Measurements from ENCODE around the gene PVALB. TPM values are rescaled to one million over a fixed set of nuclear protein-coding genes. Genes with fewer than 3 reads are reported as not detected.

Gene PVALB
- total RNA-seq, 1 donor from 2014 or later = not detected

DNA sequence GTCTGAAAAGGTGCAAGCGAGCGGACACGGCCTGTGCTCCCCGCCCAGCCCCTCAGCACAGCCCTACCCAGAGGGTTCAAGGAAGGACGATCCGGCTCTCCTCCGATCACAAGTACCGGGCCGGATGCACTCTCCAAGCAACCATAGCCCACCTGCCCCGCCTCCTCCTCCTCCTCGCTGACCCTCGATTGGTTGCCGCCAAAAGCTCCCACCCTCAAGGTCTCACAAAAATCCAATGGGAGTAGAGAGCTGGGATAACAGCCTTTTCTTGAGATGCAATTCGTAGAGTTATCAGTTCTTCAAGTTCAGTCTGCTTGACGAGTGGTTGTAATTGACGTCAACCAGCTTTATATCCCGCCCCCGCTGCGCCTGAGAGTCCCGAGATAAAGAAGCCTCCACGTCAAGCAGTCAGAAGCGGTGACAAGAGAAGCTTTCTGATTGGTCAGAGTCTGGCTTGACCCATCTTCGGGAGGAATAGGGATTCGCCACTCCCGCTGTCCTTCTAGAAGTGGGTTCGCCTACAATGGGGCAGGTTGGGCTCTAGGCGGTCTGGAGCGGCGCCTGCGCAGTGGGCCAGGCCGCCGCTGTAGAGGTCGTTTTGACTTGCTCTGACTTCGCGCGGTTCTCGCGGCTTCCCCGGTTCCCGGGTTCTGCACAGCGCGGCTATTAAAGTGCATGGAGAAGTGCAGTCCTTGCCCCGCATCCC lies 40.7 kb downstream of the PVALB start, which contains the start of gene IFT27:
Gene IFT27, minus strand, starts transcription at position 156 of the 706 bp plus-strand sequence. CDS start 412 bp downstream, outside the sequence.
- intact Hi-C loops (cut with micrococcal nuclease) = loop anchor here (1.0 to 10.0 kb wide), 17 partner anchors 19 to 1031 kb away; partner anchors contain the start of genes APOL2, CDC42EP1, EIF3D and GCAT

DNA sequence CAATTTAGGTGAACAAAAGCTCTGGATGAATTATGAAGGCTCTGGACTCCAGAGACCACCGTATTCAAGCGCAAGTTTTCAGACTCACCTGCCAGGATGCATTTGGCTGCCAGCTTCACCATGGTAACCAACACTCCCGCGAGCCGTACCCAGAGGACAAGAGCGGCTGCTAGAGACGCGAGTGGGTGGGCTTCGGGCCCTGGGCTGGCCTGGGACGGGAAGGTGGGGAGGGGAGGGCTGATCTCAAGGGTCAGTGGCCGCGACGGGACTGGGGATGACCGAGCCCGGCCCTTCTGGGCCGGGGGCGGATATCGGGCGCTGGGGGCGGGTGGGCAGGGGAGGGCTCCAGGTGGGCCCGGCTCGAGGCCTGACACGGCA lies 41.3 kb downstream of the PVALB start:
- intact Hi-C loops (cut with micrococcal nuclease) = loop anchor here (5.0 to 10.0 kb wide), 5 partner anchors 389 to 1032 kb away; partner anchors contain the start of genes APOL2, CDC42EP1, GCAT and RAC2

DNA sequence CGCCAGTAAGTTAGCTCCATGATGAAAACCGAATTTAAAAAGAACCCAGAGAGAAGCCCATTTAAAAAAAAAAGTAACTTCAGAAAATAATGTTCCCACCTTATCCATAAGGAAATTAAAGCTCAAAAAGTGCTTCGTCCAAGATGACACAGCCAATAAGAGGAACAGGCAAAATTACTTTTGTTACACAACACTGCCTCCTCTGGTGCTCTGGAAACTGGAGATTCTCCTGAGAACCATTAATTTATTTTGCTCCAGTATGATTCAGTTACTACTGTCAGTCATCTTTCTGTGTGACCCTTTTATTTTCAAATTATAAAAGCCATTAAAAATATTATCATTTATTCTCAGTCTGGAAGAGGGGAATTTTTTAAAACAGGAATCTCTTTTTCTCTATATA lies 42.9 kb downstream of the PVALB start:
- intact Hi-C loops (cut with micrococcal nuclease) = loop anchor here (10.0 kb wide), 2 partner anchors 391 to 791 kb away; partner anchors contain the start of gene CDC42EP1

DNA sequence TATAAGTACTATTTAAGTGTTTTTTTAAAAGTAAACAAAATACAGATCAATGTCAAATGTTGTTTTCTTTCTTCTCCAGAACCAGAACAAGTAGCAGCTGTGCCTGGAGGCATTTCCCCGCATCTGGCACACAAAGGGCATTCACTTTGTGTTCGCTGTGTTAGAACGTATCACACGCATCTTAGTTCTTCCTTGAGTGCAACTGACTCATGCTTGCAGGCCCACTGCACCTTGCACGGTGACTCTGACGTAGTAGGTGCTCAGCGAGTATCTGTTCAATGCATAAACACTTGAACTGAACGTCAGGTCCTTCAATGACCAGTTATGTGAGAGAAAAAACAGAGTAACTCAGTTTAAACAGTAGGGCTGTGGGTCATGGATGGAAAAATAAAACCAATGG lies 44.4 kb downstream of the PVALB start:
- intact Hi-C loops (cut with micrococcal nuclease) = loop anchor here (10.0 kb wide), 2 partner anchors 392 to 792 kb away; partner anchors contain the start of gene CDC42EP1

DNA sequence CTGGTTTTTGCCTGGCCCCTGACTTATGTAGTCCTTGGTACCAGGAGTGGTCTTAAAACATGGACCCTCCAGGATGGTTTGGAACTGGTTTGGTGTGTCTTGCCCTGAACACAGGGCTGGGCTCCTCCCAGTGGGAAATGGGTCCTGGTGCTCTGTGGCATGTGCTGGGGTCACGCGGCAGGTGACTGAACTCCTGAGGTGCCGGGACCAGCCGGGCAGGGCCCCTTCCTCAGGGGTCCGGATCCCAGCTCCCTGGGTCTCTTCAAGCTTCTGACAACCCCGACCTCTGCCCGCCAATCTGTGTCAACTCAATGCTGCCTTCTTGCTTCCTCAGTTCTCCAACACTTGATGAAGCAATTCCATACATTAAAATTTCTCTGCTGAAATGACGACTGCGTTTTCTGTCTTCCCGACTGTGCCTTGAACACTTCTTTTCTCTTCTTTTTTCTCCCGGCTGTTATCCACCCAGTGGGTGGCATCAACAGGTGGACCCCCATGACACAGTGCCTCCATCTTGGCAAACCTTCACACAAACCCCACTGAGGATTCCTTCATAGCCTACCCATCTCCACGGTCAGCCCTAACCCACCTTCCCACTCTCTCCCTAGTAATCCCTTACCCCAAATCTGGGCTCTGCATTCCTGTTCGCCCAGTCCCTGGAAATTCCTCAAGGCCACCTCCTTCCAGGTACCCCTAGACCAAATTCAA lies 45.3 kb downstream of the PVALB start:
- intact Hi-C loops (cut with micrococcal nuclease) = loop anchor here (10.0 kb wide), 2 partner anchors 393 to 793 kb away; partner anchors contain the start of gene CDC42EP1

DNA sequence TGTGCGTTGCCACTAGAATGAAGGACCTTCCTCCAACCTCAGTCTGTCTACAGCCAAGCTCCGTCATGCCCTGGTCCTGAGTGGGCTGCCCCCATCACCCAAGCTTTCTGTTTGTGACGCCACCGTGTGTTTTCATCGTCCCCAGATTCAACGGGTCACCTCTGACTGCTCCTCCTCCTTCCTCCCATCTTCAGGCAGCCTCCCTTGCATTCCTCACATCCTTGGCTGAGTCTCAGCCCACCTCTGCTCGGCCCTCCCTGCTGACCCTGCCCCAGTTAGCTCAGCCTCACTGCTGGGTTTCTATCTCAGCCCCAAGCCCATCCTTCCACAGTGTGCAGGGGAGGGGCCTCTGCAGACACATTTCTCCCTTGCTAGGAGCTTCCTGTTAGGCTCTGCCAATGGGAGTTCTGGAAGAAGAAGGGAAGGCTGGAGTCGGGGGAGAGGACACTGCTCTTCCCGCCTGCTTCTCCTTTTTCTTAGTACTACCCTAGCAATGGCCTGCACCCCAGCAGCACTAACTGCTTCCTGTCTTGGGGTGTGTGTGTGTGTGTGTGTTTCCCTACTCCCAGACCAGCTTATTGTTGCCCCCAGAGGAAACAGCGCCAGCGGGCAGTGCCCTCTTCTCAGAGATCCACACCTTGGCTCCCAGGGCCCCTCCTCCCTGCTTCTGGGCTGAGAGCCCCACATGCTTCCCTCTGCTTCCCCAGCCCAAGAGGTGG lies 46.2 kb downstream of the PVALB start:
- intact Hi-C loops (cut with micrococcal nuclease) = loop anchor here (10.0 kb wide), 2 partner anchors 394 to 794 kb away; partner anchors contain the start of gene CDC42EP1

DNA sequence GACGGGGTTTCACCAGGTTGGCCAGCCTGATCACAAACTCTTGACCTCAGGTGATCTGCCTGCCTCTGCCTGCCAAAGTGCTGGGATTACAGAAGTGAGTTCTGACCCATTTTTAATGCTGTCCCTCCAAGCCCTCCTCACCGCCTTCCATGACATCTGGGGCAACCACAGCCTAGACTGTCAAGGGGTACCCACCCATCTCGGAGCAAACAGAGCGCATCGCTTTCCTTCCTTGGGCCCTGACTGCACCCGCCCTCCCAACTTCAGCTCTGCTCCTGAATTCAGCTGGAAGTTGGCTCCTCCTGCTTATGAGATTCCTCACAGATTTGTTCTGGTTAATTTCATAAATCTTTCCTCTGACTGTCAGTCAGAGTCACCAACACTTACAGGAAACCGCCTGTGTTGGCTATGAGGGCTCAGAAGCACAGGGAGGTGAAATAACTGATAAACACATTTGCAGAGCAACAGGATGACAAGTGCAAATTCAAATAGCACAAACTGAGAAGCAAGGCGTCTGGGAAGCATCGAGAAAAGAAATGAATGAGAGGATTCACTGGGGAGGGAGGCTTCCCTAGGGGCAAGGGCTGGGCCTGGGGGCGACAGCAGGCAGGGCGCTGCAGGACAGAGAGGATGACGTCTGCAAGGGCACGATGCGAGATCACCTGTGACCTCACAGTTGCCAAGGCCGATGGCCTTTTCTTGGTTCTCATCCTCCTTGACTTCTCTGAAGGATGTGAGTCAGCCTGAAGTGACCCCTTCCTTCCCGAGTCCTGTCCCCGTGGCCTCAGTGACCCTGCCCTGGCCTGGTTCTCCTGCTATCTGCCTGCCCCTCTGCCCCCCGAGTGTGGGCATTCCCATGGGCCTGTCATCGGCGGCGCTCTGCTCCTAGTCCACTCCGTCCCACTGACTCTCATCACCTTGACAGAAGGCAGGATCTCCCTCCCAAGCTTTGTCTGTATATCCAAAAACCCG lies 47.0 kb downstream of the PVALB start:
- intact Hi-C loops (cut with micrococcal nuclease) = loop anchor here (10.0 kb wide), 2 partner anchors 395 to 795 kb away; partner anchors contain the start of gene CDC42EP1

DNA sequence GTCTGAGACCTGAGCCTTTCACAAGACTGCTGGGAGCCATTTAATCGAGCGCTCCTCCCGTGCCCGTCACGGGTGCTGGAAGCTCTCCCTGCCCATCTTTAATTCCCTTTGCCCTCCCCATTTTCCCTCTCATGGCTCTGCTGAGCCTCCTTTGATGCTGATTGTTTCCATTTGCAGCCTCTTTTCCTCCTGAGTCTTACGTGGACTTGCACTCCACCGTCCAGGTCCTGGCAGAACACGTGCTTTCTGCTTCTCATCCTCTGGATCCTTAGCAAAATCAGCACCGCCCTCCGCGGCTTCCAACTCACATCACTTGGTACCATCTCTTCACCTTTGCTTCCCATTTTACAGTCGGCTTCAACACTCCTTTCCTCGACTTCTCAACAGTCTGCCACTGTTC lies 48.2 kb downstream of the PVALB start:
- intact Hi-C loops (cut with micrococcal nuclease) = no loop called here

DNA sequence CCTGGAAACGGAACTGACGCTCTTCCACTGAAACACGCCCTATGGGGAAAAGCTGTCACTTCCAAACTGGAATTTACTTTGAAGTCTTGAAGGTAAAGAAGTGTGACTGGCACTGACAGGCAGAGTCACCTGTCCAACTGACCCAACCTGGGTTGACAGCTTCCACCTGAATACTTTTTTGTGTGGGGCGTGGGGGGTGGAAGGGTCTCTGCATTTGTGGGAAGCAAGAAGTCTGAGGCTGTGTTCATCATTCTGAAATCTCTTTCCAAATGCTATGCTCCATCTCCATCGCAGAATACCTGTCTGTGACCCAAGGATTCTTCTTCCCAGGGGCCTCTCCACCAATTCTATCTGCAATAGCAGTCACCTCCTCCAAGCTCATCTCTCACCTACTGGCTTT lies 48.7 kb downstream of the PVALB start:
- intact Hi-C loops (cut with micrococcal nuclease) = no loop called here

DNA sequence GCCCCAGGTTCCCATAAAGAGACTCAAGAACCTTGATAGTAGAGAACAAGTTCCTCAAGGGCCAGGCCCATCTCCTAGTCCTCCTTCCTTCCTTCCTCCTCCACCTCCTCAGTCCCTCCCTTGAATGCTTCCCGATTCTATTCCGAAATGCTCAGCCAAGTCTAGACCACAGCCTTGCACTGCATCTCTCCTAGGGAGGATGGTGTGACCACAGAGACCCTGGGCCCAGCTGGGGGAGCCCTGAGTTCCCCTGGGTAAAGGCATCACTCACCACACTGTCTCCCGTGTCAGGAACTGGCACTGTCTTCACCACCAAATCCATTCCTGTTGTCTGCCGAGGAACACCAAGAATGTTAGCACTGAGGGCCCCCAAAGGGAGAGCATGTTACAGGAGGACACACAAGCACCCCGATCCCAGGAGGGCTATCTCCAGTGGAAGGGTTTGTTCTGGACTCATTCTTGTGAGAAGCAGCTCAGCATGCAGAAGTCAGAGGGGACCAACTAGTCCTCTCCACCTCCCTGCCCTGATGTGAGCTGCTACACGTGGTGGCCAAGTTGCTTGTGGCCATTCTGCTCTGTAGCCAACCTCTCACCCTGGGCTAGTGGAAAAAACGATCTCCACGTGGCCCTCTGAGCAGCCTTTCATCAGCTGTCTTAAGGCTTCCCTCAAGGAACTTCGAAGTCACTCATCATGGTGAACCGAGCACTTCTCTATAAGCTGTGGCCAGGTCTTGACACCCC lies 49.6 kb downstream of the PVALB start:
- intact Hi-C loops (cut with micrococcal nuclease) = no loop called here

DNA sequence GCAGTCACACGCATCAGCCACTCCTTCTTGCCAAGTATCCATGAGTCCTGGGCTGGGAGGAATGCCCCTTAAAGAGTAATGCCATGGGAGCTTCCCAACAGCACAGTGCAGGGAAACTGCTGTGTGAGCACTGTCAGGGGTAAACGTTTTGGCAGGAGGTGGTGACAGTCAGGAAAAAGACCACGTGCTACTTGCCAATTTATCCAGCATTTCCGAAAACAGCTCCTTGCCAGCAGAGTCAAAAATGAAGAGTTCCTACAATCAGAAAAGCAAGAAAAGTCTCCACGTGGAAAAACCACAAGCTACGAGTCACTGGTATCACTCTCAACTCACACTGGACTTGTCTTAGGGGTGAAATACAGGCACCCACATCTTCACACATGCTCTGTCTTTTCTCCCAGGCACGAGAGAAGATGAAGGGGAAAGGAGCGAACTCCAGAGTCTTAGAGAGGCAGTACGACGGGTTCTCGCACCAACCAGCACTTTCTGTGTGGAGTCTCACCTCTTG lies 50.8 kb downstream of the PVALB start:
- intact Hi-C loops (cut with micrococcal nuclease) = no loop called here

DNA sequence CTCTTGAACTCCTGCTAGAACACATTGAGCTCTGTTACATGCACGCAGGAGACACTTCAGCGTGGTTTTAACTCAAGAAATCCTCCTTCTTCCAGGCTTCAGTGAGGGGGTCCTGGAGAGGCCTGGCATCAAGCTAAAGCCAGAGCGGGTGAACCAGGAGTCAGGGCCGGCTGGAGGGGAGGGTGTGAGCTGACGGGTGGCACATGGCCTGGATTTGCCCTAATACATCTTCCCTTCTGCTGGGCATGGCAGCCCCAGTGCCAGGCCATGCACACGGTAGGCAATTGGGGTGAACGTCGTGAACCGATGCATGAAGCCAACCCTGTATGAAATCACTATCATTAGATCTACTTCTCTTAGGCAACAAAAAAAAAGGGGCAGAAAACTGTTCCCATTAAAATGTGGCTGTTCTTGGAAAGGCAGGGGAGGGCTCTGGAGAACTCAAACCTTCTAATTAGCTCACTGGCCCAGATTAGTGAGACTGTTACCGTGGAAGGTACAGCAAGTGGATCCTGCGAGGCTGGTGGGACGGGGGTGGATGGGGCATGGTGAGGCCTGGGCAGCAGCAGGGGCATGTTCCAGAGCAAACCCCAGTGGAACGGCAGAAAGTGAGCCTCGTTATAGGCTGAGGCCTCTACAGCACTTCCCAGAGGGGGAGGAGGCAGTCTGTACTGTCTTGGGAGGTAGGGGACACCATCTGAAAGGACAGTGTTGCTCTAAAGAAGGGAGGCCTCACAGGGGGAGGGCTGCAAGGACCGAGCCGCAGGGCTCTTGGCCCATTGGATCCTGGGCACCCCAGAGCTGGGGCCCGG lies 51.5 kb downstream of the PVALB start:
- intact Hi-C loops (cut with micrococcal nuclease) = no loop called here

DNA sequence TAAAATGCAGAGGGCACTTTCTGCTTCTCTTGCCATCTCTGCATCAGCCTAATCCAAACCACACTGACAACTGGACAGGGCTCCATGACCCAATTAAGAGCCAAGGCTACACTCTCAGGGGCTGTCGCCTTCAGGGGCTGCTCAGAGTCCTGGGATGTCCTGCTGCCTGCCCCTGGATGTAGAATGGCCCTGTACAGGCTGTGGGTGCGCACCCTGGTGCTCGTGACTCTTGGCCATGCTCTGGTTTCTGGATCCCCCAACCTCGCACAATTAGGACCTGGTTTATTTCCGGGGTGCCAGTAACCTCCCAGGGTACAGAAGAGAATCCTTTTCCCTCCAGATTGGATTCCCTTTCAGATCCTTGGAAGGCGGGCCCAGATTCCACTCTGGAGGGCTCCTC lies 52.2 kb downstream of the PVALB start:
- intact Hi-C loops (cut with micrococcal nuclease) = no loop called here

DNA sequence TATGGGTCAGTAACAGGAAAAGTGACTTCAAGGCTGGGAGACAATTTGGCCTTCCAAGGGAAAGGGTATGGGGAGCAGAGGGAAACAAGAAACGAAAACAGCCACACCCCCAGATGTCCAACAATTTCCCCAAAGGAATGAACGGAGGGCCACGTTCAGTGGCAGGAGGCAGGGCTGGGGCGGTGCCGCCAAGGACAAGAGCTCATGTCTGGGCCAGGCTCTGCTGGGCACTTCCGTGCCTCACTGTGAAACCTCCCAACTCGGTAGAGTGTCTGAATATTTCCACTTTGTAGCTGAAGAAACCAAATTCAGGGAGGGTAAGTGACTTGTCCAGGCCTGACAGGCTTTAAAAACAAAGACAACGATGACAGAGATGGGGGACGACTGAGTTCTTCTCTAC lies 52.8 kb downstream of the PVALB start:
- intact Hi-C loops (cut with micrococcal nuclease) = no loop called here

DNA sequence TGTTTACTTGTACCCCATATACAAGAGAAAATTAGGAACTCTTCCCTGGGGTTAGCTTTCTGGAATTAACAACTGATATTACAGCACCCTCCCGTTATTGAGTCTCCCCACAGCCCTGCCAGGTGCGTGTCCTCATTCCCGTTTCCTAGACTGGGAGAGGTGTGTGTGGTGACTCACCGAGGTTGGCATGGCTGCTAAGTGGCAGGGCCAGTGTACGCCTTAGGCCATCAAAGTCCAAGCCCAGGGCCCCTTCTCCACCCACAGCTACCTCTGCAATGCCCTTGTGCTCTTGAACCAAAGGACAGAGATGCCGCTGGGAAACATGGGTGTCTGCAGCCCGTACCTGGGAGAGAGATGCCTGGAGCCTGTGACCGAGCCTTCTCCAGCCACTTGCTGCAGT lies 53.3 kb downstream of the PVALB start:
- intact Hi-C loops (cut with micrococcal nuclease) = no loop called here

DNA sequence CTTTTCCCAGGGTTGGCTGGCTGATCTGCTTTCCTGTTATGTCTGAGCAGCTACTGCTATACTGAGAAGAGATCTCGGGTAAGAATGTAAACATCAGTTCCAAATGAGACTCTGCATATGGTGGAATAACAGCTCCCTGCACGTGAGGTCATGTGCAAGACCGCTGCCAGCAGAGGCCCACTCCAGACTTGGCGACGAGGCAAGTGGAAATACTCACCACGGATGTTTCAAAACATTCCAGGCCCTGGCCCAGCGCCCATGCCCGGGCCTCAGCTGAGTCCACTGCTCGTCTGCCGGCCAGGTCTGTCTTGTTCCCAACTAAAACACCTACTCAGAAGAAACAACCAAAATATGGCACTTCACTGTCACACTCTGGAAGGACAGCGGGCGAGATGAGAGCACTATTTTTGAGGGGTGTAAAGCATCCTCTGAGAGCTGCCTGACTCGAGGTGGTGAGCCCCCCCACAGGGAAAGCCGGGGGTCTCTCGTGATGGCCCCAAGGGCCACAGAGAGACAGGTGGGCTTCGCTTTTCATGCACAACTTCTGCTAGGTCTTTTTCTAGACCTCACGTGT lies 54.1 kb downstream of the PVALB start:
- intact Hi-C loops (cut with micrococcal nuclease) = no loop called here

DNA sequence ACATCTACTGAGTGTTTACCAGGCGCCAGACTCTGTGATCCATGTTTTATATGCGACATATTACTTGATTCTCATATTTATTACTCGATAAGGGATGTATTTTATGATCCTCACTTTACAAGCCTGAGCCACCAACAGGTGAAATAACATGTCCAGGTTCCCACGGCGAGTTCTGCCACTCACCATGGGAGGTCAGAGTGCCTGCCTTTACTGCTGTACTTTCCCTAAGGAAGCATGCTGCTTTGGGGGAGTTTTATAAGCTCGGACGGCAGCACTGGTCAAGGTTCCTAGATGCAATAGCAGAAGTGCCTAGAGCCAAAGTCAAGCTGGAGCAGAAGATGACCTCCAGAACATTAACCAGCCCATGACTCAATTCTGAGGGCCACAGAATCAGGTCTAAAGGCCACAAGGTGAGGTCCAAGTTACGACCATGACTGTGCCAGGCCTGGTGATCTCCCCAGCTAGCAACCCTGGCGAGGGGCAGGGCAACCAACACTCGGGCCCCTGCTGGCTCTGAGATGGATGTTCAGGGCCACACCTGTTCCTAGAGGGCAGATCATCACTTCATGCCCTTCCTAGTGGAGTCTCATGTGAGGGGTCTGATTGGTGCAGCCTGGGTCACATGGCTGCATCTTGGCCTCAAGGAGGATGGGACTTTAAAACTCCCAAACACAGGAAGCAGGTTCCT lies 55.1 kb downstream of the PVALB start:
- intact Hi-C loops (cut with micrococcal nuclease) = no loop called here

DNA sequence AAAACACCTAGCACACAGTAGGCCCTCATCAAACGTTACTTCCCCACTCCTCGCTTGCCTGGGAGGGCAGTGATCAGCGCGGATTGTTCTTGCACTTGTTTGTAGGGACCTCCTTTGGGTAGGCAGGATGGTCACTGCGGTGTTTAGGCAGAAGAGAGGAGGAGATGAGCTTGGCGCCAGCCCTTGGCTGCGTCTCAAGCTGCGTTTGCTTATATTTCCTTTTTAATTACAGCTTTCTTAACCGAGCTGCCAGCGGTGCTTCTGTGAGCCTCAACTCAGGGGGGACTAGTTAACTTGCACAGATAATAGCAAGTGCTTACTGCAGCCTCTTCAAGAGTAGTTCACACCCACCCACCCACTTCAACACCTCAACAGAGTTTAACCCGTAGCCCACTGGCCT lies 56.0 kb downstream of the PVALB start:
- intact Hi-C loops (cut with micrococcal nuclease) = no loop called here

Measured in T-helper 1 cell treated with Interleukin-12 subunit alpha and Interleukin-12 subunit beta and Interleukin-4 antibody, amounts not matched to agents 30 ng/mL and 1 ng/mL, for 36 hours (primary cell).